ENCODE results near the gene ODC1. TPM values are rescaled to one million over a fixed set of nuclear protein-coding genes. Genes with fewer than 3 reads are reported as not detected.

The ODC1 gene
- total RNA-seq, 1 donor from 2014 or later = 715 TPM

DNA sequence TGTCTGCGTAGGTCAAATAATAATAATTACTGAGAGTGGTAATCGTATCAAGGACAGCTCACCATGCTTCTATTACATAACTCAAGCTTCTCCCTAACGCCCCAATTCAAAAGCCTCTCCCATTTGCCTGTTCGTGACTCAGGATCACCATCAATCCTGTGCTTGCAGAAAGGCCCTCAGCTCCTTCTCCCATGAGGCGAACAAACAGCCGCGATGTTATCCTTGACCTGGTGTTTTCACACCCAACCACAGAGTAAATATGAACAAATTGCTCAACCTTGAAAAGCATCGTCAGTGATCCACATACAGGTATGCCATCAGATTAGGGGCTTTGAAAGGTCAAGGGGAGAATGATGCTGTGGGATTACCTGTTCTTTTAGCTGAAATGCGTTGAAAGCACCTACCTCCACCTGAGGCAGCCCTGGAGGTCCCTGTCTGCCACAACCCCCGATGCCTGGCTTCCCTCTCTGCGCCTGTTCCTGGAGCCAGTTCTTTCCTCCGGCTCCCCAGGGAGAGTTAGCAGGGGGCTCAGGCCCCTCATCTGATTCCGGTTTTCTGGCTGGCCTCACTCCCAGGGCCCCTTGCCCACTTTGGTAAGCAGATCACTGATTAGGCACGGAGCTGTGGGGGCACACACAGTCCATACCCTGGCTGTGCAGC lies 39.1 kb upstream of the ODC1 start:
- H3K36me3 ChIP-seq (ENCODE audit: control insufficient read depth, insufficient read depth, low read length) = no peaks in the 10 kb centered on the region
- TF ChIP-seq, protein P1, sequence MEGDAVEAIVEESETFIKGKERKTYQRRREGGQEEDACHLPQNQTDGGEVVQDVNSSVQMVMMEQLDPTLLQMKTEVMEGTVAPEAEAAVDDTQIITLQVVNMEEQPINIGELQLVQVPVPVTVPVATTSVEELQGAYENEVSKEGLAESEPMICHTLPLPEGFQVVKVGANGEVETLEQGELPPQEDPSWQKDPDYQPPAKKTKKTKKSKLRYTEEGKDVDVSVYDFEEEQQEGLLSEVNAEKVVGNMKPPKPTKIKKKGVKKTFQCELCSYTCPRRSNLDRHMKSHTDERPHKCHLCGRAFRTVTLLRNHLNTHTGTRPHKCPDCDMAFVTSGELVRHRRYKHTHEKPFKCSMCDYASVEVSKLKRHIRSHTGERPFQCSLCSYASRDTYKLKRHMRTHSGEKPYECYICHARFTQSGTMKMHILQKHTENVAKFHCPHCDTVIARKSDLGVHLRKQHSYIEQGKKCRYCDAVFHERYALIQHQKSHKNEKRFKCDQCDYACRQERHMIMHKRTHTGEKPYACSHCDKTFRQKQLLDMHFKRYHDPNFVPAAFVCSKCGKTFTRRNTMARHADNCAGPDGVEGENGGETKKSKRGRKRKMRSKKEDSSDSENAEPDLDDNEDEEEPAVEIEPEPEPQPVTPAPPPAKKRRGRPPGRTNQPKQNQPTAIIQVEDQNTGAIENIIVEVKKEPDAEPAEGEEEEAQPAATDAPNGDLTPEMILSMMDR (IDR thresholded peaks at IDR 0.05; ENCODE audit: insufficient read depth, low read length, severe bottlenecking) = no peak
- peak; percentile 88 for DNase-seq (ENCODE audit: low read depth)
- H3K4me3 ChIP-seq (ENCODE audit: low read depth, low read length) = no peak overlapping the region
- peak; percentile 89 for FAIRE-seq
- H3K27me3 ChIP-seq (ENCODE audit: control insufficient read depth, insufficient read depth, low read length) = peaks cover 6% of the 10 kb centered on the region

DNA sequence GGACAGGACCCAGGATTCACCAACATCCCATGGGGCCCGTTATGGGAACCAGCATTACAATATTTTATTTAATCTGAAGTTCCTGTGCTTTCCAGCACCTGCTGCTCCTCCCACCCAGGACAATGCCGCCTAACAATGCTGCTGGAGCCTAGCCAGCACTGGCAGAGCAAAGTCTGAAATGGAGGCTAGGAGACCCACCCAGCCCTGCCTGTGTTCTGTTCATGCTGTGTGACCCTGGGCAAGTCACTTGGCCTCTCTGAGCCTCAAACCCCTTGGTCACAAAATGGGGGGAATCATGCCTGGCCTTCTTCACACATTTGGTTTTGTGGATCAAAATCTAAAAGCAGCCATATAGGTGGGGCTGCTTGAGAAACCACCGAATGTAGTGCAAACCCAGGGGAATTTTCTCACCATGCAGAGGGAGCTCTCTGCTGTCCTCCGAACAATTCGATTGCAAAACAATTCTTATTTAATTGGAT lies 38.5 kb upstream of the ODC1 start:
- H3K4me3 ChIP-seq (ENCODE audit: low read depth, low read length) = no peak overlapping the region
- TF ChIP-seq, protein P1 (IDR thresholded peaks at IDR 0.05; ENCODE audit: insufficient read depth, low read length, severe bottlenecking) = no peak
- no peak for FAIRE-seq
- DNase-seq (ENCODE audit: low read depth) = no peak
- H3K27me3 ChIP-seq (ENCODE audit: control insufficient read depth, insufficient read depth, low read length) = peaks cover 8% of the 10 kb centered on the region
- no peaks in the 10 kb centered on the region for H3K36me3 ChIP-seq (ENCODE audit: control insufficient read depth, insufficient read depth, low read length)

DNA sequence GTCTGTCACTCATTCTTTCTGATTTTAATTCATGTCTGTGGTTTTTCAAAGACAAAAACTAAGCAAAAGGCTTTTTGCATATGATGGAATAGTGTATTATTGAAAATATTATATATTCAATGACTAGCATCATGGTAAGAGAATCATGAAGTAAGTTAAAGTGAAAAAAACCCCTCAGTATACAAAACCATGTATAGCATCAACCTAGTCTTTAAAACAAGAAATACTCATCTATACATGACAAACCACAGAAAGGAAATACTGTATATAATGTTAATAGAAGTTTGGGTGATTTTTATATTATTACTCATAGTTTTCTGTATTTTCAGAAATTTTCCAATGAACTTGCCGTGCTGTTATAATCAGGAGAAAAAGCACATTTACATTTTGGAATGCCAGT lies 38.0 kb upstream of the ODC1 start:
- DNase-seq (ENCODE audit: low read depth) (no peak), FAIRE-seq (no peak)
- TF ChIP-seq, protein P1 (IDR thresholded peaks at IDR 0.05; ENCODE audit: insufficient read depth, low read length, severe bottlenecking) = no peak
- H3K4me3 ChIP-seq (ENCODE audit: low read depth, low read length) = no peak overlapping the region
- peaks cover 14% of the 10 kb centered on the region for H3K27me3 ChIP-seq (ENCODE audit: control insufficient read depth, insufficient read depth, low read length)
- H3K36me3 ChIP-seq (ENCODE audit: control insufficient read depth, insufficient read depth, low read length) = no peaks in the 10 kb centered on the region

DNA sequence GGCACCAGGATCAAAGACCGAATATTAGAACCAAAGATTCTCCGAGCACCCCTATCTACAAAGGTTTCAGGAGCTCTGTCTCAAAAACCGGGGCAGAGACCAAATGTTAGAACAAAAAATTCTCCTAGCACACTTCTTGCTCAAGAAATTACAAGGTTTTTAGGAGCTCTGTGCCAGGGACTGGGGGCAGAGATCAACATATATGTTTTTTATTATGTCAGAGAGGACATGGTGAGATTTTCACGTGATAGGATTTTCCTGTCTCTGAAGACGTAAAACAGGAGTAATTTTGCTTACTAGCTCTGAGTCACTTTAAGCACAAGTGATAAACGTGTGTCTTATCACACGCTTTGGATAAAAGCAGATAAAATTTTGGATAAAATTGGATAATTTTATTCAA lies 34.8 kb upstream of the ODC1 start:
- Histone ChIP-seq H3K27me3 (ENCODE audit: control insufficient read depth, insufficient read depth, low read length) (peaks cover 15% of the 10 kb centered on the region), H3K4me3 (ENCODE audit: low read depth, low read length) (no peak overlapping the region), H3K36me3 (ENCODE audit: control insufficient read depth, insufficient read depth, low read length) (no peaks in the 10 kb centered on the region)
- DNase-seq (ENCODE audit: low read depth) (no peak), FAIRE-seq (no peak)
- TF ChIP-seq, protein P1 (IDR thresholded peaks at IDR 0.05; ENCODE audit: insufficient read depth, low read length, severe bottlenecking) = no peak

DNA sequence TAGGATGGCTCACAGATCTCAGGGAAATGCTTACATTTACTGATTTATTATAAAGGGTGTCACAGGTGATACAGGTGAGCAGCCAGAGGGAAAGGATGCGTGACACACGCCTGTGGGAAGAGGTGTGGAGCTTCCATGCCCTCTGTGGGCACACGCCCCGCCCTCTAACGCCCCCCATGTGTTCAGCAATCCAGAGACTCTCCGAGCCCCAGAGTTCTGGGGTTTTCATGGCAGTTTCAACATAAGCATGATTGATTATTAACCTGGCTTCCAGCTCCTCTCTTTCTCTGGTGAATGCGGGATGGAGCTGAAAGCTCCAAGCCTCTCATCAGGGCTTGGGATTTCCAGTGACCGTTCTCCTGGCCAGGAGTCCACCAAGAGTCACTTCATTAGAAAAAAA lies 34.3 kb upstream of the ODC1 start:
- no peak for DNase-seq (ENCODE audit: low read depth)
- H3K4me3 ChIP-seq (ENCODE audit: low read depth, low read length) = no peak overlapping the region
- H3K36me3 ChIP-seq (ENCODE audit: control insufficient read depth, insufficient read depth, low read length) = no peaks in the 10 kb centered on the region
- FAIRE-seq = no peak
- peaks cover 13% of the 10 kb centered on the region for H3K27me3 ChIP-seq (ENCODE audit: control insufficient read depth, insufficient read depth, low read length)
- TF ChIP-seq, protein P1 (IDR thresholded peaks at IDR 0.05; ENCODE audit: insufficient read depth, low read length, severe bottlenecking) = no peak

DNA sequence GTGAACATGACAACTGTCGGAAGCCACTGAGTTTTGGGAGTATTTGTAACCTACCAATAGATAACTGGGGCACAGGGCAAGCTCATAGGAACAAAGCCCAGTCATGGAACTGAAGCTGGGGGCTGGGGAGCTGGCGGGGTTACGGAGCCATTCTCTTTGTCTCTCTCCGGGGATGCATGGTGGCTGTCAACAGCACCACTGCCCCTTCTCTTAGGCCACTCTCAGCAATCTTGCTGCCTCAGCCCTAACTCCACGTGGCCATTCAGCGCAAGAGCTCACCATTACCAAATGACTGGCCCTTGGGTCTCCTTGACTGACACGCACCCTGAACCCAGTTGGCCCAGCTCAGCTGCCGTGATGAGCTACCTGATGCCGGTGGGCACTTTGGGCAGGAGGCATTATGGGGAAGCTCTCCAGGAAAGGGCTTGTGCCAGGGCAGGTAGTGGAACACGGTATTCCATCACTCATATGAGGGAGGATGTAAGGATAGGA lies 33.6 kb upstream of the ODC1 start:
- DNase-seq (ENCODE audit: low read depth) (no peak), FAIRE-seq (no peak)
- Histone ChIP-seq H3K27me3 (ENCODE audit: control insufficient read depth, insufficient read depth, low read length) (peaks cover 13% of the 10 kb centered on the region), H3K36me3 (ENCODE audit: control insufficient read depth, insufficient read depth, low read length) (no peaks in the 10 kb centered on the region), H3K4me3 (ENCODE audit: low read depth, low read length) (no peak overlapping the region)
- TF ChIP-seq, protein P1 (IDR thresholded peaks at IDR 0.05; ENCODE audit: insufficient read depth, low read length, severe bottlenecking) = no peak
